Fibroblast of the aortic adventitia (primary cell): ENCODE measurements around the gene SRCAP. TPM values are rescaled to one million over a fixed set of nuclear protein-coding genes. Genes with fewer than 3 reads are reported as not detected.

Source experiments
- DNase-seq: peaks from one replicate; pipeline ENCODE4 v3.0.0-alpha.2; 2010; ENCODE audit warnings: low read depth
- H3K4me3 ChIP-seq: 2 replicates; pipeline ENCODE4 v1.5.1; 2011; ENCODE audit warnings: low read depth, mild to moderate bottlenecking, control low read depth, low read length, moderate library complexity
- total RNA-seq: library from RNA; depleted of rRNA; stranded (reverse); fragments of >200 nt; gene quantifications from 2 replicates; pipeline ENCODE4 v1.2.3, GENCODE V29; 2012; ENCODE audit warnings: low replicate concordance
- TF ChIP-seq, protein P1 (sequence below): IDR thresholded peaks from 2 replicates; pipeline ENCODE4 v1.5.1; 2011; ENCODE audit warnings: mild to moderate bottlenecking, low read length, control low read depth, inconsistent platforms; ENCODE audit not compliant: insufficient read depth

Gene SRCAP
- total RNA-seq, 1 donor, result 21.9 TPM

DNA sequence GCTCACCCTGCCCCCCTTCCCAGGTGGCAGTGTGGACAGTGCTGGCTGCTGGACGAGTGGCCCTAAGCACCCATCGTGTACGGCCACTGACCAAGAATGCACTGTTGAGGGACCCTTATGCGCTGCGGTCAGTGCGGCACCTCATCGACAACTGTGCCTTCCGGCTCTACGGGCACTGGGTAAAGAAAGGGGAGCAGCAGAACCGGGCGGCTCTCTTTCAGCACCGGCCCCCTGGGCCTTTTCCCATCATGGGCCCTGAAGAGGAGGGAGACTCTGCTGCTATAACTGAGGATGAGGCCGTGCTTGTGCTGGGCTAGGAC lies 57.8 kb downstream of the SRCAP start:
- no peak for DNase-seq
- TF ChIP-seq, protein P1, sequence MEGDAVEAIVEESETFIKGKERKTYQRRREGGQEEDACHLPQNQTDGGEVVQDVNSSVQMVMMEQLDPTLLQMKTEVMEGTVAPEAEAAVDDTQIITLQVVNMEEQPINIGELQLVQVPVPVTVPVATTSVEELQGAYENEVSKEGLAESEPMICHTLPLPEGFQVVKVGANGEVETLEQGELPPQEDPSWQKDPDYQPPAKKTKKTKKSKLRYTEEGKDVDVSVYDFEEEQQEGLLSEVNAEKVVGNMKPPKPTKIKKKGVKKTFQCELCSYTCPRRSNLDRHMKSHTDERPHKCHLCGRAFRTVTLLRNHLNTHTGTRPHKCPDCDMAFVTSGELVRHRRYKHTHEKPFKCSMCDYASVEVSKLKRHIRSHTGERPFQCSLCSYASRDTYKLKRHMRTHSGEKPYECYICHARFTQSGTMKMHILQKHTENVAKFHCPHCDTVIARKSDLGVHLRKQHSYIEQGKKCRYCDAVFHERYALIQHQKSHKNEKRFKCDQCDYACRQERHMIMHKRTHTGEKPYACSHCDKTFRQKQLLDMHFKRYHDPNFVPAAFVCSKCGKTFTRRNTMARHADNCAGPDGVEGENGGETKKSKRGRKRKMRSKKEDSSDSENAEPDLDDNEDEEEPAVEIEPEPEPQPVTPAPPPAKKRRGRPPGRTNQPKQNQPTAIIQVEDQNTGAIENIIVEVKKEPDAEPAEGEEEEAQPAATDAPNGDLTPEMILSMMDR, result no peak
- H3K4me3 ChIP-seq, result no peak overlapping the region

DNA sequence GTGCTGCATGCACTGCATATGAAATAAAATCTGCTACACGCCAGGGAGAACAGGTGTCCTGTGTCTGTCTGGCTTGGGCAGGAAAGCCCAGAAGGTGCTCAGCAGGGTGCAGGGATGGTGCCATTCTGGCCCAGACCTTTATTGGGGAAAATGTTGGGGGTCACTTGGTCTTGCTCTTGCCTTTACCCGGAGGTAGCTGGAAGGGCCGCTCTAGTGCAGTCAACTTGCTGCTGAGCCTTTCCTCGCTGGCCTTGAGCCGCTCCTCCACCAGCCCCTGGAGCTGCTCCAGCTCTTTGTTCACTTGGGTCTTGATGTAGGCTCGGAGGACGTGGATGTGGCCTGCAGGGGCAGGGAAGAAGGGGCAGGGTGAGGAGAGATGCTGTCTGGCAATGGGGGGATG lies 58.3 kb downstream of the SRCAP start:
- DNase-seq, result no peak
- no peak overlapping the region for H3K4me3 ChIP-seq
- TF ChIP-seq, protein P1, result no peak

DNA sequence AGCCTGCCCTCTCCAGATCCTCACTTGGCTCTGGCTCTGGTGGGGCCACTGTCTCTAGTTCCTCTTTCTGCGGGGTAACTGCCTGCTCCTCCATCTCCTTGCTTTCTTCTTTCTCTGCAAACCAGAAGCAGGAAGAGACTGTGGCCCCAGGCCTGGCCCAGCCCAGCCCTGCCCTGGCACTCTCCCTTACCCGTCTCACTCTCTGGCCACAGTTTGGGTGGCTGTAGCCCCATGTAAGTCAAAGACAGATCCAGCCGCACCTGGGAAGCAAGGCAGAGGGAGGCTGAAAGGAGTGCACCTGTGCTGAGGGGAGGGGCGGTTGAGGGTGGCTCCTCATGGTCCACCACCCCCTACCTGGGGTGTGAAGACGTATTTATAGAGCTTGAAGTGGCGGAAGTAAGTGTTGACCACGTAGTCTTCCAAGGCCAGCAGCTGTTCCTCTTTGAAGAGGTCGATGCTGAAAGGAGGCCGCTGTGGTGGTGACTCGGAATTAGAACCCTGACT lies 60.1 kb downstream of the SRCAP start:
- no peak overlapping the region for H3K4me3 ChIP-seq
- TF ChIP-seq, protein P1, result no peak
- no peak for DNase-seq

DNA sequence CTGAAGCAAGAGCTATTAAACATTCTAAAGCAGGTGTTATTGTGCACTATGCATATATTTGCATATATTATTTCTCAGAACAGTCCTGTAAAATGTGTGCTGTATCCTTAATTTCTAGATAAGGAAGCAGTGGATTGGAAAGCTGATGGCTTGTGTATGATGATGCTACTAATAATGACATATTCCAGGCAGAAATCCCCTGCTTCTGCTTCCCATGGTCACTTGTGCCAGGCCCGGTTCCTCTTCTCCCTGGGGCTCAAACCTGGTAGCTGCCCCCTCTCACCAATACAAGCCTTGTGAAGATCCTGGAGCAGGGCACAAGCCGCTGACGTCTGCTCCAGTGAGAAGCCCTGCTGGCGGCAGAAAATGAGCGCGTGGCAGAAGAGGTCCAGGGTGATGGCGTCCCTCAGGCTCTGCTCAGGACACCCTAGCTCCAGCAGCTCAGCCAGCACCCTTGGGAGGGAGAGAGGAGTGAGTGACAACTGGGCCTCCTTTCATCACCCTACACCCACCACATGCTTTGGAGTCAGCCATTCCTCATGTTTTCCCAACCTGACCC lies 61.1 kb downstream of the SRCAP start:
- TF ChIP-seq, protein P1, result no peak
- no peak for DNase-seq
- H3K4me3 ChIP-seq, result no peak overlapping the region

DNA sequence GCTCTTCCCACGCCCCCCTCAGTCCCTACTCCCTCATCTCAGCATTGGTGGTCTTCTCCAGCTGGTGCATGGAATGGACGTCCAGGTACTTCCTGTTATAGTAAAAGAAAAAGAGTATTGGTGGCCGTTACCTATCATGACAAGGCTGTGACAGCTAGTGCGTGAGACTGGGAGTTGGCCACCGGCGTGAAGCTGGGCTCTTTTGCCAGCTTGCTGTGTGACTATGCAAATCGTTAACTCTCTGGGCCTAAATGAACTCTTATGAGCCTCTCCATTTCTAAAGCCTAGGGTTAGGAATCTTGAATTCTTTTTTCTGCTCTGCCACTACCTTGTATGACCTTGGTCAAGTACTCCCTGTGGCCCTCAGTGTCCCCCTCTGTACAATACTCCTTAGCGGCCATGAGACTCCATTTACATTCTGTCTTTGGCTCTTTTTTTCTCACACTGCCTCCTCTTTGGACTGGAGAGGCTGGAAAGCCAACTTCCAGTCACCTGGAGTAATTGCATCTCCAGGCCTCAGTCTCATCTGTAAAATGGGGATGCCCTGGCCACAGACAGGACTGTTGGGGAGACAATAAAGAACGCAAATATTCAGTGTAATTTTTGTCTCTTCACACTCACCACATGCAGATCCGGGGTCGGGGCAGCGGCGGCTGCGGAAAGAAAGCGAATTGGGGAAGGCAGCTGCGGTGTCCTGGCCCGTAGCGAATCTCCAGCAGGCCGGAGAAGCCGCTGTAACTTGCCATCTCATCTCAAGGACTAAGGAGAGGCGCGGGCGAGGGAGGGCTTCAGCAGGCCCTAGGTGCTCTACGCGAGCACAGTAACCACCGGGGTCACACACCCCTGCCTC lies 61.8 kb downstream of the SRCAP start:
- TF ChIP-seq, protein P1, result no peak
- peak overlapping the region; percentile 95 for H3K4me3 ChIP-seq
- DNase-seq, result no peak

DNA sequence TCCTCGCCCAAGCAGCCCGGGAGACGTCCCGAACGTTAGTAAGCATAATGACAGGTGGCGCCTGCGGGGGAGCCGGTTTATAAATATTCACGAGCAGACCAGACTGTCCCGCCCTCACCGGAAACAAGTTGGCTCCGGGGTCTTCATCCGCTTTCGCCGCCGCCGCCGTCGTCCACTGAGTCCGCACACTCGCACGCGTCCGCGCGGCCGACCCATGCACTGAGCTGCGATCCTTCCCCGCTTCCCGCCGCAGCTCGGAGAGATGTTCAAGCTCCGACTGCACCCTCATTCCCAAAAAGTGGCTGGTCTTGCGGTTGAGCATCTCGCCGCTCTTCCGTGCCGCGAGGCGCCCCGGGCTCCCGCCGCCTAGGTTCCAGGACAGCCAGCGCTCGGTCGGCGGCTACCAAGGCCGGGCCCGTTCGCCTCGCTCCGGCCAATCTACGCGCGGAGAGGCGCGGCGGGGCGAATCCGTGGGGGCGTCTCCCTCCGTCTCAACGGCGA lies 62.5 kb downstream of the SRCAP start:
- peak overlapping the region; percentile 95 for H3K4me3 ChIP-seq
- DNase-seq, result no peak
- TF ChIP-seq, protein P1, result no peak
